A549 (cell line): ENCODE measurements around the gene EXOC7. TPM values are rescaled to one million over a fixed set of nuclear protein-coding genes. Genes with fewer than 3 reads are reported as not detected.
A peak's percentile ranks its signal among the peaks of the same experiment; 100 is the strongest.

Experiments
- ATAC-seq, 2 experiments: fragments of 200-7000 bp in 1 of 2; fragments of >200 bp in 1 of 2; cut with Nextera tagmentation in 1 of 2; cut with Tn5 transposase in 1 of 2; 3 replicates each; pipeline versions ENCODE4 v1.8.0 to v1.9.1; 2018 to 2020; ENCODE audit warnings: mild to moderate bottlenecking in 1 of 2, moderate library complexity in 1 of 2
- CTCF ChIA-PET: fragments of 300-600 bp; sonication (Branson Sonifier 250); formaldehyde crosslinking; extraction: SDS; loops from one replicate; lab custom pipeline; 2021; ENCODE audit warnings: antibody characterized with exemption, inconsistent platforms; lab: Yijun Ruan, JAX
- POLR2A ChIA-PET: fragments of 350-600 bp; formaldehyde crosslinking; extraction: SDS; loops from one replicate; lab custom pipeline; 2021; ENCODE audit warnings: antibody characterized with exemption, inconsistent platforms; lab: Yijun Ruan, JAX
- DNase-seq, 2 experiments: peaks; one replicate each; pipeline versions ENCODE4 v3.0.0 to v3.0.0-alpha.2; 2011 to 2016; ENCODE audit warnings: low read depth in 1 of 2, low spot score in 1 of 2
- FAIRE-seq: peaks from 2 replicates; lab custom pipeline; 2011; peaks lifted over from hg19 to GRCh38; lab: Jason Lieb, UNC
- H3K27ac ChIP-seq, 2 experiments: fragments of >200 bp; sonication (Bioruptor Twin); formaldehyde crosslinking; 3 replicates each; pipeline ENCODE4 v1.5.1; 2016 to 2017
- H3K4me1 ChIP-seq: fragments of >200 bp; sonication (Bioruptor Twin); formaldehyde crosslinking; 3 replicates; pipeline ENCODE4 v1.6.1; 2016
- H3K4me2 ChIP-seq: fragments of >200 bp; sonication (Bioruptor Twin); formaldehyde crosslinking; 3 replicates; pipeline ENCODE4 v1.6.1; 2016
- H3K4me3 ChIP-seq: fragments of >200 bp; sonication (Bioruptor Twin); formaldehyde crosslinking; 3 replicates; pipeline ENCODE4 v1.5.1; 2016
- H3K9me3 ChIP-seq: fragments of >200 bp; sonication (Bioruptor Twin); formaldehyde crosslinking; 3 replicates; pipeline ENCODE4 v1.6.1; 2016
- EHMT2 ChIP-seq: fragments of 200-600 bp; sonication (generic); IDR thresholded peaks from 2 replicates; pipeline ENCODE4 v1.6.1; 2016; ENCODE audit warnings: antibody characterized with exemption, low read depth, mild to moderate bottlenecking, moderate library complexity
- JUN ChIP-seq, 2 experiments: fragments of >200 bp; sonication (Bioruptor Twin); formaldehyde crosslinking; IDR thresholded peaks; 2 replicates in 1 of 2; 3 replicates in 1 of 2; pipeline ENCODE4 v1.6.1; 2016 to 2017
- NFE2L2 ChIP-seq: fragments of 150-350 bp; conservative IDR thresholded peaks from 2 replicates; pipeline ENCODE4 v1.6.1; 2014; ENCODE audit warnings: low read length
- POLR2A ChIP-seq: IDR thresholded peaks from 2 replicates; pipeline ENCODE4 v1.6.1; 2012; ENCODE audit warnings: mild to moderate bottlenecking, low read length
- POLR2AphosphoS2 ChIP-seq: conservative IDR thresholded peaks from 2 replicates; pipeline ENCODE4 v1.6.1; 2012; ENCODE audit warnings: low read length, improper control_type of control experiment, inconsistent platforms
- ZC3H11A ChIP-seq: fragments of 450-650 bp; IDR thresholded peaks from 2 replicates; pipeline ENCODE4 v1.6.1; 2014; ENCODE audit warnings: antibody characterized with exemption, mild to moderate bottlenecking
- WGBS: methylation state at CpG from one replicate; pipeline ENCODE4 v1.1.6; 2017; ENCODE audit errors: missing lambda C conversion rate; 5-methylcytosine and 5-hydroxymethylcytosine counted together
- polyA plus RNA-seq, 4 experiments: library from polyadenylated mRNA; depleted of rRNA in 3 of 4; stranded (reverse); fragments of >200 nt; fragmentation: RNase III in 1 of 4; extraction: RNeasy Plus Mini Kit Qiagen cat#74134 plus additional on column Dnase treatment in 1 of 4; gene quantifications; 2 replicates in 3 of 4; 3 replicates in 1 of 4; pipeline ENCODE4 v1.2.3, GENCODE V29; 2011 to 2017
- TF ChIP-seq, protein P1 (sequence below): fragments of >200 bp; sonication (Bioruptor Twin); formaldehyde crosslinking; IDR thresholded peaks from 3 replicates; pipeline ENCODE4 v1.6.1; 2016
- TF ChIP-seq, protein P2 (sequence below): IDR thresholded peaks from 2 replicates; pipeline ENCODE4 v1.6.1; 2012
- TF ChIP-seq, protein P3 (sequence below): fragments of 200-600 bp; sonication (generic); IDR thresholded peaks from 2 replicates; pipeline ENCODE4 v1.6.1; 2016; ENCODE audit warnings: antibody characterized with exemption, mild to moderate bottlenecking, moderate library complexity

The EXOC7 gene
- polyA plus RNA-seq, 2 of the 4 experiments (the other 2 are of a cell fraction), result 64.5 to 72.3 TPM

DNA sequence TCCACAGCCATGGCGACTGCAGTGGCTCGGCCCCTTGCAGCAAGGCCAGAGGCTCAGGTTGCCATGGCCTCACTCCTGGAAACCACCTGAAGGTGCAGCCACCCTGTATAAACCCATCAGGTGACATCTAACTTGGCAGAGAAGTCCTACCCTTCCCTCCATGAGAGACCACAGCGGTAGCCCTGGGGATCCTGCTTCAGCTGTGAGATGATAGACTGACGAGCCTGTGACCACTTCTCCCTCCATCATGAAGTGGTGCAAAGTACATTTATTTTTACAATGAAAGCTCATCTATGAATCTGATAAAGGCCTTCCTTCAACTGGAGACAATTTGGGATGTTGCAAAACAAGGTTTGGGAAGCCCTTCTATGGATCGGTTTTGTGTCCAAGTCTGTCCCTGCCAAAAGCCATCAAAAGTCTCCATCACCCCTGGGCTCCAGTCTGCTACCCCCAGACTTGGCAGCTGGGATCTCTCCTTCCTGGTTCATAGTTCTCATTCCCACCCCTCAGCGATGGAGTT, 22.8 kb downstream of the EXOC7 start:
- DNase-seq (no peak), FAIRE-seq (no peak), ATAC-seq (no peak; a peak in 1 of 6 replicates)
- H3K4me2 ChIP-seq, result no peak overlapping the region
- 86% methylated on average over 6 of the region's 6 CpGs for WGBS
- peaks cover 3% of the 10 kb centered on the region; the same call in 1 of the 3 replicates for H3K4me1 ChIP-seq
- no peak overlapping the region for H3K4me3 ChIP-seq
- TF ChIP-seq ZC3H11A, result no peak
- no peak for TF ChIP-seq POLR2AphosphoS2
- peak; percentile 21; the same call in 1 of the 2 replicates for TF ChIP-seq POLR2A
- TF ChIP-seq NFE2L2, result no peak
- ChIA-PET CTCF (interaction anchor here (0.6 to 4.4 kb wide), 5 partner anchors 29 to 198 kb away, joined by 3 to 15 read pairs (median 4); partner anchors contain the start of gene CDK3), POLR2A (no interaction called here)
- no peaks in the 10 kb centered on the region for H3K9me3 ChIP-seq
- H3K27ac ChIP-seq, result no peak overlapping the region

DNA sequence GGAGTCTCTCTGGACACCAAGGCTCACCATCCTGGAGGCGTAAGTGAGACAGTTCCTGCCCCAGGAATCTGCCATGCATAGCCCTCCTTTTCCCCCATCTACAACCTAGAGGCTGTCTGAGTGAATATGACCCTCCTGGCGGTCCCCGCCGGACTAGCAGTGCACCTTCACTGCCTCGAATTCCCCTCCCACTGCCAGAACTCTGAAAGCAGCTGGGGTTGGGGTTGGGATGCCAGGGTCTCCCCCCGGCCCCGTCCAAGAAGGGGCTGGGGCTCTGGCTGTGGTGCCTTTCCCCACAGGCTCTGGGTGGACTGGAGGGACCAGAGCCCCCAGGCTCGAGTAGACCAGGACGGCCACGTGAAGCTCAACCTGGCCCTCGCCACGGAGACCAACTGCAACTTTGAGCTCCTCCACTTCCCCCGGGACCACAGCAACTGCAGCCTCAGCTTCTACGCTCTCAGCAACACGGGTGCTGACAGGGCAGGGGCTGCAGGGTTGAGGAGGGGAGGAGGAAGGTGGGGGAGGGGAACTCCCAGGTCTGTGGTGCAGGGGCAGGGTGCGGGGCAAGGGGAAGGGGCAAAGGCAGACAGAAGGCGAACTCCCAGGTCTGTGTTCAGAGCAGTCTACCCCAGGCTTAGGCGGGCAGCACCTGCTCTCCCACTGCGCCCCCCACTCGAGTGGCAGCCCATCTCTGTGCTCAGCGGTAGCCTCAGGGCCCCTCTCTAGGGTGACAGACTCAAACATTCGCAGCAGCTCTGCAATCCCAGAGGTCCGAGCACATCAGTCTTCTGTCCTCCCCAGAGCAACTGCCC, 23.4 kb downstream of the EXOC7 start:
- no peak overlapping the region for H3K4me3 ChIP-seq
- H3K9me3 ChIP-seq, result no peaks in the 10 kb centered on the region
- H3K4me2 ChIP-seq, result no peak overlapping the region
- ChIA-PET CTCF (interaction anchor here (0.8 to 4.4 kb wide), 8 partner anchors 23 to 199 kb away, joined by 3 to 15 read pairs (median 4); partner anchors contain the start of gene CDK3), POLR2A (interaction anchor here (0.8 to 1.2 kb wide), 2 partner anchors 15 to 23 kb away, joined by 4 to 5 read pairs; partner anchors contain the start of gene EXOC7)
- ATAC-seq, result peak in 1 of 2 experiments; percentile 12; a peak in 2 of 6 replicates
- H3K4me1 ChIP-seq, result peaks cover 10% of the 10 kb centered on the region
- TF ChIP-seq, protein P1, sequence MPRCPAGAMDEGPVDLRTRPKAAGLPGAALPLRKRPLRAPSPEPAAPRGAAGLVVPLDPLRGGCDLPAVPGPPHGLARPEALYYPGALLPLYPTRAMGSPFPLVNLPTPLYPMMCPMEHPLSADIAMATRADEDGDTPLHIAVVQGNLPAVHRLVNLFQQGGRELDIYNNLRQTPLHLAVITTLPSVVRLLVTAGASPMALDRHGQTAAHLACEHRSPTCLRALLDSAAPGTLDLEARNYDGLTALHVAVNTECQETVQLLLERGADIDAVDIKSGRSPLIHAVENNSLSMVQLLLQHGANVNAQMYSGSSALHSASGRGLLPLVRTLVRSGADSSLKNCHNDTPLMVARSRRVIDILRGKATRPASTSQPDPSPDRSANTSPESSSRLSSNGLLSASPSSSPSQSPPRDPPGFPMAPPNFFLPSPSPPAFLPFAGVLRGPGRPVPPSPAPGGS, result peak; percentile 45; the same call in 2 of the 3 replicates
- TF ChIP-seq JUN (IDR thresholded peaks at IDR 0.05) (peak in 1 of 2 experiments; percentile 33; a peak in 1 of 5 replicates), POLR2A (no peak), NFE2L2 (no peak), EHMT2 (no peak)
- TF ChIP-seq, protein P2, sequence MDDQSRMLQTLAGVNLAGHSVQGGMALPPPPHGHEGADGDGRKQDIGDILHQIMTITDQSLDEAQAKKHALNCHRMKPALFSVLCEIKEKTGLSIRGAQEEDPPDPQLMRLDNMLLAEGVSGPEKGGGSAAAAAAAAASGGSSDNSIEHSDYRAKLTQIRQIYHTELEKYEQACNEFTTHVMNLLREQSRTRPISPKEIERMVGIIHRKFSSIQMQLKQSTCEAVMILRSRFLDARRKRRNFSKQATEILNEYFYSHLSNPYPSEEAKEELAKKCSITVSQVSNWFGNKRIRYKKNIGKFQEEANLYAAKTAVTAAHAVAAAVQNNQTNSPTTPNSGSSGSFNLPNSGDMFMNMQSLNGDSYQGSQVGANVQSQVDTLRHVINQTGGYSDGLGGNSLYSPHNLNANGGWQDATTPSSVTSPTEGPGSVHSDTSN, result peak; percentile 55; the same call in 1 of the 2 replicates
- no peak for DNase-seq
- no peak for FAIRE-seq
- H3K27ac ChIP-seq, result no peak overlapping the region; a peak in 1 of 6 replicates
- WGBS, result 47% methylated on average over 23 of the region's 23 CpGs

DNA sequence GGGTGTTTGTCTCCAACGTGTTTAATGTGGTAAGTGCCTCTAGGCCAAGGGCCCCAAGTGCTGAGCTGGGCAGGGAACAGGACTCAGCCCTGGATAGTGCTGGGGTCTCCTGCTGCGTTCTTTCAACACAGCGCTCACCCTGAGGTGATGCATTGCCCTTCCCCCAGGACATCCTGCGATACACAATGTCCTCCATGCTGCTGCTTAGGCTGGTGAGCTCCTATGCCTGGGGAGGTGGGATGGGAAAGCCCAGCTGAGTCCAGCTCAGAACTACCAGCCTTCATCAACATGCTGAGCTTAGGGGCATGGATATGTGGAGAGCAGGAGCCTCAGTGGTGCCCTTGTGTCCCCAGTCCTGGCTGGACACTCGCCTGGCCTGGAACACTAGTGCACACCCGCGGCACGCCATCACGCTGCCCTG, 24.0 kb downstream of the EXOC7 start:
- peaks cover 16% of the 10 kb centered on the region for H3K4me1 ChIP-seq
- ChIA-PET POLR2A (interaction anchor here (0.8 to 1.2 kb wide), 2 partner anchors 16 to 24 kb away, joined by 4 to 5 read pairs; partner anchors contain the start of gene EXOC7), CTCF (interaction anchor here (0.8 to 4.4 kb wide), 8 partner anchors 9 to 200 kb away, joined by 3 to 15 read pairs (median 4); partner anchors contain the start of gene CDK3)
- H3K4me3 ChIP-seq, result no peak overlapping the region
- no peak for DNase-seq
- no peak overlapping the region; a peak in 1 of 6 replicates for H3K27ac ChIP-seq
- no peak for FAIRE-seq
- ATAC-seq, result peak in 1 of 2 experiments; percentile 7; a peak in 3 of 6 replicates
- 45% methylated on average over 9 of the region's 9 CpGs for WGBS
- H3K9me3 ChIP-seq, result no peaks in the 10 kb centered on the region
- TF ChIP-seq, protein P2, result peak; percentile 54; the same call in 1 of the 2 replicates
- TF ChIP-seq, protein P3, sequence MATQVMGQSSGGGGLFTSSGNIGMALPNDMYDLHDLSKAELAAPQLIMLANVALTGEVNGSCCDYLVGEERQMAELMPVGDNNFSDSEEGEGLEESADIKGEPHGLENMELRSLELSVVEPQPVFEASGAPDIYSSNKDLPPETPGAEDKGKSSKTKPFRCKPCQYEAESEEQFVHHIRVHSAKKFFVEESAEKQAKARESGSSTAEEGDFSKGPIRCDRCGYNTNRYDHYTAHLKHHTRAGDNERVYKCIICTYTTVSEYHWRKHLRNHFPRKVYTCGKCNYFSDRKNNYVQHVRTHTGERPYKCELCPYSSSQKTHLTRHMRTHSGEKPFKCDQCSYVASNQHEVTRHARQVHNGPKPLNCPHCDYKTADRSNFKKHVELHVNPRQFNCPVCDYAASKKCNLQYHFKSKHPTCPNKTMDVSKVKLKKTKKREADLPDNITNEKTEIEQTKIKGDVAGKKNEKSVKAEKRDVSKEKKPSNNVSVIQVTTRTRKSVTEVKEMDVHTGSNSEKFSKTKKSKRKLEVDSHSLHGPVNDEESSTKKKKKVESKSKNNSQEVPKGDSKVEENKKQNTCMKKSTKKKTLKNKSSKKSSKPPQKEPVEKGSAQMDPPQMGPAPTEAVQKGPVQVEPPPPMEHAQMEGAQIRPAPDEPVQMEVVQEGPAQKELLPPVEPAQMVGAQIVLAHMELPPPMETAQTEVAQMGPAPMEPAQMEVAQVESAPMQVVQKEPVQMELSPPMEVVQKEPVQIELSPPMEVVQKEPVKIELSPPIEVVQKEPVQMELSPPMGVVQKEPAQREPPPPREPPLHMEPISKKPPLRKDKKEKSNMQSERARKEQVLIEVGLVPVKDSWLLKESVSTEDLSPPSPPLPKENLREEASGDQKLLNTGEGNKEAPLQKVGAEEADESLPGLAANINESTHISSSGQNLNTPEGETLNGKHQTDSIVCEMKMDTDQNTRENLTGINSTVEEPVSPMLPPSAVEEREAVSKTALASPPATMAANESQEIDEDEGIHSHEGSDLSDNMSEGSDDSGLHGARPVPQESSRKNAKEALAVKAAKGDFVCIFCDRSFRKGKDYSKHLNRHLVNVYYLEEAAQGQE, result no peak
- TF ChIP-seq POLR2AphosphoS2 (0 out of 2 replicates have a peak, but pooled peaks have one; percentile 36), POLR2A (peak; percentile 51), JUN (IDR thresholded peaks at IDR 0.05) (peak in 1 of 2 experiments; percentile 29; a peak in 2 of 5 replicates)
- H3K4me2 ChIP-seq, result no peak overlapping the region
